ENCODE measurements around the gene TBC1D13.

Gene TBC1D13

GRCh38 chr9:128757602-128758001 is 29.5 kb upstream of the TBC1D13 start:
- 0 out of 2 replicates have a peak, but pooled peaks cover 3% of the 10 kb centered on the region for H3F3A ChIP-seq (ENCODE audit: insufficient read depth, low read length)
- no peaks in the 10 kb centered on the region for H3K27me3 ChIP-seq (ENCODE audit: insufficient read depth, low read length)
- H4K20me1 ChIP-seq (ENCODE audit: insufficient read depth, low read length), result no peaks in the 10 kb centered on the region
- H3K4me2 ChIP-seq (ENCODE audit: low read length), result no peak overlapping the region
- TF ChIP-seq, protein P1, sequence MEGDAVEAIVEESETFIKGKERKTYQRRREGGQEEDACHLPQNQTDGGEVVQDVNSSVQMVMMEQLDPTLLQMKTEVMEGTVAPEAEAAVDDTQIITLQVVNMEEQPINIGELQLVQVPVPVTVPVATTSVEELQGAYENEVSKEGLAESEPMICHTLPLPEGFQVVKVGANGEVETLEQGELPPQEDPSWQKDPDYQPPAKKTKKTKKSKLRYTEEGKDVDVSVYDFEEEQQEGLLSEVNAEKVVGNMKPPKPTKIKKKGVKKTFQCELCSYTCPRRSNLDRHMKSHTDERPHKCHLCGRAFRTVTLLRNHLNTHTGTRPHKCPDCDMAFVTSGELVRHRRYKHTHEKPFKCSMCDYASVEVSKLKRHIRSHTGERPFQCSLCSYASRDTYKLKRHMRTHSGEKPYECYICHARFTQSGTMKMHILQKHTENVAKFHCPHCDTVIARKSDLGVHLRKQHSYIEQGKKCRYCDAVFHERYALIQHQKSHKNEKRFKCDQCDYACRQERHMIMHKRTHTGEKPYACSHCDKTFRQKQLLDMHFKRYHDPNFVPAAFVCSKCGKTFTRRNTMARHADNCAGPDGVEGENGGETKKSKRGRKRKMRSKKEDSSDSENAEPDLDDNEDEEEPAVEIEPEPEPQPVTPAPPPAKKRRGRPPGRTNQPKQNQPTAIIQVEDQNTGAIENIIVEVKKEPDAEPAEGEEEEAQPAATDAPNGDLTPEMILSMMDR (IDR thresholded peaks at IDR 0.05; ENCODE audit: low read length), result no peak
- TF ChIP-seq EZH2 (IDR thresholded peaks at IDR 0.05; ENCODE audit: borderline replicate concordance, low read length), result no peak
- no peak overlapping the region for H3K9ac ChIP-seq (ENCODE audit: low read length)
- H3K9me2 ChIP-seq (ENCODE audit: low read depth, low read length), result no peaks in the 10 kb centered on the region
- no peak overlapping the region for H2AFZ ChIP-seq (ENCODE audit: low read length)
- H3K79me2 ChIP-seq (ENCODE audit: insufficient read depth, low read length), result no peaks in the 10 kb centered on the region
- H3K4me3 ChIP-seq (ENCODE audit: low read depth, low read length, poor library complexity, severe bottlenecking), result no peak overlapping the region
- no peaks in the 10 kb centered on the region for H3K9me3 ChIP-seq (ENCODE audit: low read length)
- H3K4me1 ChIP-seq (ENCODE audit: insufficient read depth, low read length, severe bottlenecking), result no peaks in the 10 kb centered on the region
- peaks cover 7% of the 10 kb centered on the region; the same call in 1 of the 2 replicates for H3K36me3 ChIP-seq (ENCODE audit: insufficient read depth, low read length)
- H3K27ac ChIP-seq (ENCODE audit: low read depth, low read length, poor library complexity, severe bottlenecking), result no peak overlapping the region

- no peaks in the 10 kb centered on the region for H3K9me3 ChIP-seq (ENCODE audit: low read length)
- H2AFZ ChIP-seq (ENCODE audit: low read length), result no peak overlapping the region
- H3K27ac ChIP-seq (ENCODE audit: low read depth, low read length, poor library complexity, severe bottlenecking), result no peak overlapping the region
- no peaks in the 10 kb centered on the region for H3K79me2 ChIP-seq (ENCODE audit: insufficient read depth, low read length)
- no peak overlapping the region for H3K4me2 ChIP-seq (ENCODE audit: low read length)
- H3K27me3 ChIP-seq (ENCODE audit: insufficient read depth, low read length), result no peaks in the 10 kb centered on the region
- no peak overlapping the region for H3K4me3 ChIP-seq (ENCODE audit: low read depth, low read length, poor library complexity, severe bottlenecking)
- no peaks in the 10 kb centered on the region for H3K36me3 ChIP-seq (ENCODE audit: insufficient read depth, low read length)
- no peaks in the 10 kb centered on the region for H3F3A ChIP-seq (ENCODE audit: insufficient read depth, low read length)
- H3K9me2 ChIP-seq (ENCODE audit: low read depth, low read length), result no peaks in the 10 kb centered on the region
- TF ChIP-seq, protein P1 (IDR thresholded peaks at IDR 0.05; ENCODE audit: low read length), result no peak
- no peak for TF ChIP-seq EZH2 (IDR thresholded peaks at IDR 0.05; ENCODE audit: borderline replicate concordance, low read length)
- H3K9ac ChIP-seq (ENCODE audit: low read length), result no peak overlapping the region
- H4K20me1 ChIP-seq (ENCODE audit: insufficient read depth, low read length), result no peaks in the 10 kb centered on the region
- no peaks in the 10 kb centered on the region for H3K4me1 ChIP-seq (ENCODE audit: insufficient read depth, low read length, severe bottlenecking)
These were observed 24.2 kb upstream of the TBC1D13 start for GRCh38 chr9:128762671-128763449.

GRCh38 chr9:128764361-128764760 is 22.7 kb upstream of the TBC1D13 start:
- no peaks in the 10 kb centered on the region for H3K79me2 ChIP-seq (ENCODE audit: insufficient read depth, low read length)

More at GRCh38 chr9:128764361-128764760, 22.7 kb upstream of the TBC1D13 start:
- no peaks in the 10 kb centered on the region for H4K20me1 ChIP-seq (ENCODE audit: insufficient read depth, low read length)
- H3K4me1 ChIP-seq (ENCODE audit: insufficient read depth, low read length, severe bottlenecking), result no peaks in the 10 kb centered on the region
- H3K4me2 ChIP-seq (ENCODE audit: low read length), result no peak overlapping the region
- H3K27me3 ChIP-seq (ENCODE audit: insufficient read depth, low read length), result no peaks in the 10 kb centered on the region
- H3K9me2 ChIP-seq (ENCODE audit: low read depth, low read length), result no peaks in the 10 kb centered on the region
- no peak overlapping the region for H3K4me3 ChIP-seq (ENCODE audit: low read depth, low read length, poor library complexity, severe bottlenecking)
- no peak overlapping the region for H3K27ac ChIP-seq (ENCODE audit: low read depth, low read length, poor library complexity, severe bottlenecking)
- H3K9ac ChIP-seq (ENCODE audit: low read length), result no peak overlapping the region
- TF ChIP-seq, protein P1 (IDR thresholded peaks at IDR 0.05; ENCODE audit: low read length), result no peak
- no peak for TF ChIP-seq EZH2 (IDR thresholded peaks at IDR 0.05; ENCODE audit: borderline replicate concordance, low read length)
- no peaks in the 10 kb centered on the region for H3F3A ChIP-seq (ENCODE audit: insufficient read depth, low read length)
- no peaks in the 10 kb centered on the region for H3K9me3 ChIP-seq (ENCODE audit: low read length)
- H3K36me3 ChIP-seq (ENCODE audit: insufficient read depth, low read length), result no peaks in the 10 kb centered on the region
- no peak overlapping the region for H2AFZ ChIP-seq (ENCODE audit: low read length)

All from OCI-LY1 (cell line).